ENCODE data around the gene ZNF547. TPM values are rescaled to one million over a fixed set of nuclear protein-coding genes. Genes with fewer than 3 reads are reported as not detected.

Gene ZNF547
- polyA plus RNA-seq, 3 donors = 0.30 to 0.32 TPM; not detected in 1

DNA sequence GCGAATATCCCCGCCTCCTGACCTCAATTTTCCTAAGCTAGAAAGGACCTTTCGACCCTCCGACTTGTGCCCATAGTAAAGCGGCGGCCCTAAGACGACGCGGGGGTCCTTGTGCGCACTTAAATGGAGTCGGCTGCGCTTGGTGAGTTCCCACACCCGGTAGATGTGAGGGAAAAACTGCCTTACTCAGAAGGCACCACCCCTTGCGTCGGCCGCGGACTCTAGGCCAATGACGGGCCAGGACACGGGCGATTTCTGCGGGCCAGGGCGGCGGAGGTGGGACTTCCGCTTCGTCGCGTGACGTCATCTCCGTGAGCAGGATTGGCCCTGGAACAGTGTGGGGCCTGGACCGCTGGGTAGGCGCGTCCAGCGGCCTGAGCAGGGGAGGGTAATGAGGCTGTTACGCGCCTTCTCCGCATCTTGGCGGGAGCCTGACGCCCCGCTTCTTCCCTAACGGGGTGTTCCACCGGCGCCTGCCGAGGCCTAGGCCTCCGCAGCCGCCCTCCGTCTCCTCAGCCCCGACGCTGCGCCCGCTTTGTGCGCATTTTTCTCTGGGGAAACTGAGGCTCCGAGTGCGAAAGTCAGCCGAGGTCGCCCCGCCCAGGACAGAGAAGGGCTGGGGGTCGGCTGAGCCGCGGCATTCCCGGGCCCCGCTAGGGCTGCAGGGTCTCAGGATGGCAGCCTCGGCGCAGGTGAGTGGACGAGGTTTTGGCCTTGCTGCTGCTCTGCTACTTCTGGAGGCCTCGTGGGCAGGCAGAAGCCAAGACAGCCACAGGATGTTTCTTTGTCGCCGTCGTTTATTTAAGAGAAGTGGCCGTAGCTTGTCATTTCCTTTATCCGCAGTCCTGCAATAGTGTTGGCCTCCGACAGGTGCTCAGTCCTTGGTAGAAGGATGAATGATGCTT is 42.9 kb upstream of the ZNF547 start, which contains the start of gene ZNF543:
Gene ZNF543 (plus strand): TSS at position 293 of the 905 bp plus-strand sequence. CDS start 382 bp downstream, at position 675.
- intact Hi-C loops (cut with micrococcal nuclease) = no loop called here
- Mint-ChIP-seq H3K27me3 (ENCODE audit: low read depth in 3 of 3) (peaks cover 27 to 34% (median 29%) of the 10 kb centered on the region in 3 donors), H3K9me3 (peaks cover 16 to 56% (median 37%) of the 10 kb centered on the region in 7 donors), H3K27ac (peak within 1 kb of the TSS; percentile 92 to 99 (median 94)), H3K4me3 (peak within 1 kb of the TSS; percentile 88 to 97), H3K4me1 (peaks cover 24% of the 10 kb centered on the region), H3K36me3 (peaks cover 21 to 25% of the 10 kb centered on the region in 2 donors)
- TF ChIP-seq, protein P1, sequence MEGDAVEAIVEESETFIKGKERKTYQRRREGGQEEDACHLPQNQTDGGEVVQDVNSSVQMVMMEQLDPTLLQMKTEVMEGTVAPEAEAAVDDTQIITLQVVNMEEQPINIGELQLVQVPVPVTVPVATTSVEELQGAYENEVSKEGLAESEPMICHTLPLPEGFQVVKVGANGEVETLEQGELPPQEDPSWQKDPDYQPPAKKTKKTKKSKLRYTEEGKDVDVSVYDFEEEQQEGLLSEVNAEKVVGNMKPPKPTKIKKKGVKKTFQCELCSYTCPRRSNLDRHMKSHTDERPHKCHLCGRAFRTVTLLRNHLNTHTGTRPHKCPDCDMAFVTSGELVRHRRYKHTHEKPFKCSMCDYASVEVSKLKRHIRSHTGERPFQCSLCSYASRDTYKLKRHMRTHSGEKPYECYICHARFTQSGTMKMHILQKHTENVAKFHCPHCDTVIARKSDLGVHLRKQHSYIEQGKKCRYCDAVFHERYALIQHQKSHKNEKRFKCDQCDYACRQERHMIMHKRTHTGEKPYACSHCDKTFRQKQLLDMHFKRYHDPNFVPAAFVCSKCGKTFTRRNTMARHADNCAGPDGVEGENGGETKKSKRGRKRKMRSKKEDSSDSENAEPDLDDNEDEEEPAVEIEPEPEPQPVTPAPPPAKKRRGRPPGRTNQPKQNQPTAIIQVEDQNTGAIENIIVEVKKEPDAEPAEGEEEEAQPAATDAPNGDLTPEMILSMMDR (IDR thresholded peaks at IDR 0.05) = no peak
- Histone ChIP-seq H3K9ac (ENCODE audit: insufficient read depth, low read length, poor library complexity, severe bottlenecking) (peak within 1 kb of the TSS; percentile 91), H4K20me1 (ENCODE audit: insufficient read depth, low read length) (no peaks in the 10 kb centered on the region), H3K4me3 (replicated peaks in 1 of 3; ENCODE audit: low read depth in 2 of 3, low read length in 3 of 3) (peak within 1 kb of the TSS; percentile 69 to 83 (median 72)), H3K36me3 (replicated peaks in 1 of 2; ENCODE audit: control insufficient read depth in 1 of 2, insufficient read depth in 2 of 2, low read length in 2 of 2) (peaks cover 21 to 25% of the 10 kb centered on the region in 2 donors), H3K9me3 (replicated peaks in 1 of 2; ENCODE audit: control insufficient read depth in 1 of 2, insufficient read depth in 1 of 2, low read length in 2 of 2) (peaks cover 10 to 19% of the 10 kb centered on the region in 2 donors), H2AFZ (ENCODE audit: insufficient read depth, low read depth, low read length, poor library complexity, severe bottlenecking) (peak within 1 kb of the TSS; percentile 92), H3K27ac (ENCODE audit: low read depth in 1 of 2, low read length in 2 of 2) (peak within 1 kb of the TSS; percentile 88 to 92), H3K79me2 (ENCODE audit: insufficient read depth, low read length) (peaks cover 22% of the 10 kb centered on the region), H3K4me1 (ENCODE audit: control insufficient read depth in 1 of 2, insufficient read depth in 2 of 2, low read length in 2 of 2) (peaks cover 15 to 16% of the 10 kb centered on the region in 2 donors), H3K27me3 (ENCODE audit: control insufficient read depth in 2 of 2, insufficient read depth in 2 of 2, low read length in 2 of 2) (peaks cover 22 to 35% of the 10 kb centered on the region in 2 donors), H3K4me2 (replicated peaks; ENCODE audit: extremely low read depth, low read length, poor library complexity, severe bottlenecking) (peak within 1 kb of the TSS; percentile 75)
- under 1% methylated on average over 61 of the region's 71 CpGs for whole genome bisulfite sequencing (ENCODE audit: insufficient coverage)
- DNase-seq = peak; percentile 89 to 95 (median 95)

DNA sequence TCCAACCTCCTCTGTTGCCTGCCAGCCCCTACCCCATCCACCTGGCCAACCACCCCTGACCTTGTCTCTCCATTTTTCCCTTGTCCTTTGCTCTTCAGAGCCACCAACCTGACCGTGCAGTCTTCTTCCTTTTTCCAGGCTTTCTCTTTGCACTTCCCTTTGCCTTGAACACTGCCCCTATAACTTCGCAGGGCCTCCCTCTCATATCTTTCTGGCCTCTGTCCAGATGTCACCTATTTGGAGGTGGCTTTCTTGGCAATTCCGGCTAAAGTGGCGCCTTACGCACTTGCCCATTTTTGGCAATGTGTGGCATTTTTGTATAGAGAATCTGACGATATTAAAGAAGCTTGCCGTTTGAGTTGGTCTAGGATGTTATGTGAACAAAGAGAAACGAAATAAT is 42.2 kb upstream of the ZNF547 start:
- H3K79me2 ChIP-seq (ENCODE audit: insufficient read depth, low read length) = peaks cover 22% of the 10 kb centered on the region
- Mint-ChIP-seq H3K9me3 (peaks cover 20 to 59% (median 34%) of the 10 kb centered on the region in 7 donors), H3K36me3 (peaks cover 28 to 32% of the 10 kb centered on the region in 2 donors), H3K27me3 (ENCODE audit: low read depth in 3 of 3) (peaks cover 22 to 27% (median 25%) of the 10 kb centered on the region in 3 donors), H3K4me3 (peak overlapping the region; percentile 88 to 97), H3K4me1 (peaks cover 24% of the 10 kb centered on the region), H3K27ac (peak overlapping the region; percentile 92 to 99 (median 94))
- H3K27ac ChIP-seq (ENCODE audit: low read depth in 1 of 2, low read length in 2 of 2) = peak overlapping the region in 1 of 2 donors; percentile 92
- H3K36me3 ChIP-seq (replicated peaks in 1 of 2; ENCODE audit: control insufficient read depth in 1 of 2, insufficient read depth in 2 of 2, low read length in 2 of 2) = peaks cover 27 to 31% of the 10 kb centered on the region in 2 donors
- WGBS (ENCODE audit: insufficient coverage) = 50% methylated on average over 4 of the region's 8 CpGs
- H4K20me1 ChIP-seq (ENCODE audit: insufficient read depth, low read length) = no peaks in the 10 kb centered on the region
- TF ChIP-seq, protein P1 (IDR thresholded peaks at IDR 0.05) = no peak
- peak overlapping the region; percentile 75 for H3K4me2 ChIP-seq (replicated peaks; ENCODE audit: extremely low read depth, low read length, poor library complexity, severe bottlenecking)
- H3K9me3 ChIP-seq (replicated peaks in 1 of 2; ENCODE audit: control insufficient read depth in 1 of 2, insufficient read depth in 1 of 2, low read length in 2 of 2) = peaks cover 15 to 23% of the 10 kb centered on the region in 2 donors
- peaks cover 17 to 28% of the 10 kb centered on the region in 2 donors for H3K27me3 ChIP-seq (ENCODE audit: control insufficient read depth in 2 of 2, insufficient read depth in 2 of 2, low read length in 2 of 2)
- DNase-seq = no peak
- peak overlapping the region; percentile 92 for H2AFZ ChIP-seq (ENCODE audit: insufficient read depth, low read depth, low read length, poor library complexity, severe bottlenecking)
- H3K9ac ChIP-seq (ENCODE audit: insufficient read depth, low read length, poor library complexity, severe bottlenecking) = peak overlapping the region; percentile 91
- peak overlapping the region; percentile 69 to 83 (median 72) for H3K4me3 ChIP-seq (replicated peaks in 1 of 3; ENCODE audit: low read depth in 2 of 3, low read length in 3 of 3)
- intact Hi-C loops (cut with micrococcal nuclease) = no loop called here
- peaks cover 15 to 16% of the 10 kb centered on the region in 2 donors for H3K4me1 ChIP-seq (ENCODE audit: control insufficient read depth in 1 of 2, insufficient read depth in 2 of 2, low read length in 2 of 2)
